GM12873 (cell line): Measurements from ENCODE around the gene PLXDC2.

ENCODE experiments used
- CTCF ChIP-seq: IDR thresholded peaks from 2 replicates; pipeline ENCODE4 v1.5.1; 2012; ENCODE audit warnings: low read depth, mild to moderate bottlenecking, moderate library complexity, low read length, control low read depth; ENCODE audit not compliant: insufficient read depth; ENCODE audit errors: missing control alignments

Gene PLXDC2

GRCh38 chr10:20029523-20029922 is 213.3 kb downstream of the PLXDC2 start:
- TF ChIP-seq CTCF = no peak

- no peak for TF ChIP-seq CTCF
These were observed 217.2 kb downstream of the PLXDC2 start for GRCh38 chr10:20033476-20033875.

DNA sequence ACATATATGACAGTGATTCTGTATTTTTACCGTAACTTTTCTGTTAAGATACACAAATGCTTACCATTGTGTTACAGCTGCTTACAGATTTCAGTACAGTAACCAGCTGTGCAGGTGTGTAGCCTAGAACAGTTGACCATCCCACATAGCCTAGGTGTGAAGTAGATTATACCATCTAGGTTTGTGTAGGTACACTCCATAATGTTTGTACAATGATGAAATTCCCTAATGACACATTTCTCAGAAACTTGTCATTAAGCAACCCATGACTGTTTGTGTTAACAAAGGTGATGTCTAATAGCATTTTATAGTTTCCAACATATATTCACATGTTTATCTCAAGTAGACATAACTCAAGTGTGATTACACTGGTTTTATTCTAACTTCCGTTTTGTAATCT is 218.5 kb downstream of the PLXDC2 start:
- TF ChIP-seq CTCF = no peak

DNA sequence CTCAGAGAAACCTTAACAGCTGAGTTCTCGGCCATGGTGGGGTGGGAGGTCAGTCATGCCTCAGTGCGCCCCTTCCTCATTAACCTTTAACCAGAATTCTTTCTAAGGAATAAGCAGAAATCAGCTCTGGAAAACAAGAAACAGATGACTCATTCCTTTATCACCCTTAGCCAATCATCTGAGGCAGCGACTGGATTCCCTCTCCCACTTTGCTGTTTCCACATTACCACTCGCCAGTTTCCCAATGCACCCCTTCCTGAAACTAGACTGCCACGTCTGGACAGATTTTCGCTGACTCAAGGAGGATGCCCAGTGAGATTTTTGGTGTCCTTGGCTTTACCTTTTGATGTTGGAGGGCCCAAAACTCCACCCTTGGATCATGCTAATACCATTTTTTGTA is 223.8 kb downstream of the PLXDC2 start:
- no peak for TF ChIP-seq CTCF

- TF ChIP-seq CTCF = no peak
These were observed 225.7 kb downstream of the PLXDC2 start for GRCh38 chr10:20041931-20042330.

DNA sequence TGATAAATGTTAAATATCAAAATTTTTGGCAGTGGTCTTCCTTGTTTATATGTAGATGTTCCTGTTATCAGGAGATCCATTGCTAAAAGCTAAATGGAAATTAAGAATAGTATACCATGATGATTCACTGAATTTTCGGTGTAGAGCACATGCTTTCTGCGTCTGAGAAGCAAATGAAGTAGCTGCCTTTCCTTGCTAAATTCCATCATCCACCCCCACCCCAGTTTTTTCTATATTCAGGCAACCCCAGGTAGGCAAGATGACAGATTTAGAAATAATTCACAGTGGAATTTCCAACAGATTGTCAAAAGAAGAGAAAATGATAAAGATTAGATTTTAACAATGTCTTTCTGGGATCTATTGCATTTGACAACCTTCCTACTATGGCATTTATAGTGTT is 231.9 kb downstream of the PLXDC2 start:
- no peak for TF ChIP-seq CTCF

GRCh38 chr10:20058135-20058534 is 241.9 kb downstream of the PLXDC2 start:
- no peak for TF ChIP-seq CTCF
